Measurements from ENCODE around the gene CNTN2. TPM values are rescaled to one million over a fixed set of nuclear protein-coding genes. Genes with fewer than 3 reads are reported as not detected.

Gene CNTN2
- total and polyA plus RNA-seq, 2 of the 8 experiments (the other 6 are each of a cell fraction or from before 2014, with no cell fraction given): 1.2 to 3.9 TPM

- TF ChIP-seq TAF1 (IDR thresholded peaks at IDR 0.05; ENCODE audit: low read depth, low read length) (no peak), SIRT6 (IDR thresholded peaks at IDR 0.05; ENCODE audit: low read length) (no peak), RNF2 (IDR thresholded peaks at IDR 0.05; ENCODE audit: borderline replicate concordance, low read depth, low read length, missing control alignments, poor library complexity, severe bottlenecking) (no peak), ASH2L (IDR thresholded peaks at IDR 0.05; ENCODE audit: low read length) (no peak), RFX5 (IDR thresholded peaks at IDR 0.05; ENCODE audit: borderline replicate concordance, low read depth, low read length) (no peak), EGR1 (IDR thresholded peaks at IDR 0.05; ENCODE audit: borderline replicate concordance, low read depth, low read length) (no peak)
Measured at GRCh38 chr1:205043866-205044265, 854 bp downstream of the CNTN2 start (continued).

All from H1 (cell line).